Lung (tissue), 12 donors: Measurements from ENCODE around the gene SH3PXD2A. TPM values are rescaled to one million over a fixed set of nuclear protein-coding genes. Genes with fewer than 3 reads are reported as not detected.

Source experiments
- ATAC-seq: fragments of 200-7000 bp; cut with Tn5 transposase; one replicate; pipeline ENCODE4 v1.9.1; 2020; ENCODE audit warnings: moderate number of reproducible peaks; ENCODE audit not compliant: insufficient read depth, low FRiP score
- DNase-seq, 3 donors: peaks; one replicate each; pipeline ENCODE4 v3.0.0-alpha.2; 2013 to 2017
- H3K27ac ChIP-seq, 2 donors: one replicate each; pipeline ENCODE4 v1.5.1; 2013; ENCODE audit warnings: mild to moderate bottlenecking in 2 of 2, moderate library complexity in 2 of 2, control low read depth in 1 of 2, inconsistent platforms in 1 of 2, low read depth in 1 of 2, low read length in 1 of 2
- H3K27me3 ChIP-seq, 3 donors: one replicate each; pipeline ENCODE4 v1.5.1; 2013; ENCODE audit warnings: low read length in 2 of 3; ENCODE audit not compliant: control insufficient read depth in 3 of 3, insufficient read depth in 3 of 3
- H3K36me3 ChIP-seq, 4 donors: one replicate each; pipeline ENCODE4 v1.5.1; 2013; ENCODE audit warnings: low read length in 4 of 4, mild to moderate bottlenecking in 1 of 4, moderate library complexity in 1 of 4; ENCODE audit not compliant: control insufficient read depth in 4 of 4, insufficient read depth in 4 of 4
- H3K4me1 ChIP-seq, 5 donors: one replicate each; pipeline ENCODE4 v1.5.1; 2013; ENCODE audit warnings: low read length in 5 of 5, mild to moderate bottlenecking in 2 of 5, moderate library complexity in 1 of 5; ENCODE audit not compliant: control insufficient read depth in 5 of 5, insufficient read depth in 5 of 5
- H3K4me3 ChIP-seq: one replicate; pipeline ENCODE4 v1.5.1; 2013; ENCODE audit warnings: mild to moderate bottlenecking, control low read depth, moderate library complexity
- H3K9ac ChIP-seq, 2 donors: one replicate each; pipeline ENCODE4 v1.5.1; 2013; ENCODE audit warnings: low read length in 2 of 2, control low read depth in 1 of 2; ENCODE audit not compliant: insufficient read depth in 1 of 2
- H3K9me3 ChIP-seq, 4 donors: one replicate each; pipeline ENCODE4 v1.5.1; 2013; ENCODE audit warnings: low read length in 3 of 4, mild to moderate bottlenecking in 1 of 4, moderate library complexity in 1 of 4; ENCODE audit not compliant: control insufficient read depth in 4 of 4, insufficient read depth in 3 of 4
- WGBS, 2 donors: extraction: QIAGEN DNeasy Blood & Tissue Kit; methylation state at CpG; one replicate each; pipeline ENCODE4 v1.1.7; 2013; 5-methylcytosine and 5-hydroxymethylcytosine counted together
- polyA plus RNA-seq, 2 donors: library from polyadenylated mRNA; stranded (reverse); fragments of 200-250 nt; gene quantifications; one replicate each; pipeline ENCODE4 v1.2.1, GENCODE V29; 2013
- total RNA-seq, 2 donors: library from RNA; depleted of rRNA in 1 of 2; stranded (reverse); fragments of >200 nt in 1 of 2; gene quantifications; one replicate each; pipeline ENCODE4 v1.2.1, GENCODE V29; 2014 to 2021
- TF ChIP-seq, protein P1 (sequence below): IDR thresholded peaks from 2 replicates; pipeline ENCODE4 v1.5.1; 2012; ENCODE audit warnings: mild to moderate bottlenecking; ENCODE audit errors: control extremely low read depth, extremely low read depth
- donor health status: control.
- donor health status: control.
- donor health status: Bipolar disorder and iron deficiency.
- donor health status: healthy.
- donor health status: DM: yes; HTN: yes; CAD: no.

Gene SH3PXD2A
- total and polyA plus RNA-seq, 4 donors = 9.9 to 53.2 (median 29.2) TPM

DNA sequence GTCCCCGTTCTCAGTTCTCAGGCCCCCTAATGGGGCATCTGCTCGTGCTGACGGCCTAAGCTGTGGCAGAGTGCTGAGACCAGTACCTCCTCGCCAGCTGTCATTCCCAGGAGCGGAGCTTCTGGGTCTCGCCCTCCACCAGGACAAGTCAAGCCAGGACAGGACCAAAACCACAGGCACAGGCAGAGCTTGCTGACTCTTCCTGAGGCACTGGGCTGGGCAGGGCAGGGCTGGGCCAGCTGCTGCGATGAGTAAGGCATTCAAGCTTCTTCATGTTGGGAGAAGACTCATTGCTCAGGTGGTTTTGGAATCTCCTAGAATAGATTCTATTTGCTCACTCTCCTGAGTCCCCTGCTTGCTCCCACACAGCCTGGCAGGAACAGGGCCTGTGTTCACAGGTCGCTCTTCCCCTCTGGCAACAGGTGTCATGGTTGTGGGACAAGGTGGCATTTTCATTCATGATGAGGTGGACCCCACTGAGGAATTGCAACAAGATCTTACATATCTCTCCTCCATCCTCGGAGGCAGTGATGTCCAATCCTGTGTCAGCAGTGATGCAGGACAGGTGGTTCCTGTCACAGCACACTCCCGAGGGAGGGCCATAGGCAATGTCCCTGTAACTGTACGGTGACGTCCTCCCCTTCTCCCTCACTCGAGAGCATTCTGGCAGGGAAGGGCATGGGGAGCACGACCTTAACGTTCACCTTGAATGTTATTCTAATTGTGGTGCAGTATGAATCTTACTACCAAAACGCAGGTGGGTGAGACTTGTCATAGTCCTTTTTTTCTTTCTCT, 17.0 kb upstream of the SH3PXD2A start:
- TF ChIP-seq, protein P1, sequence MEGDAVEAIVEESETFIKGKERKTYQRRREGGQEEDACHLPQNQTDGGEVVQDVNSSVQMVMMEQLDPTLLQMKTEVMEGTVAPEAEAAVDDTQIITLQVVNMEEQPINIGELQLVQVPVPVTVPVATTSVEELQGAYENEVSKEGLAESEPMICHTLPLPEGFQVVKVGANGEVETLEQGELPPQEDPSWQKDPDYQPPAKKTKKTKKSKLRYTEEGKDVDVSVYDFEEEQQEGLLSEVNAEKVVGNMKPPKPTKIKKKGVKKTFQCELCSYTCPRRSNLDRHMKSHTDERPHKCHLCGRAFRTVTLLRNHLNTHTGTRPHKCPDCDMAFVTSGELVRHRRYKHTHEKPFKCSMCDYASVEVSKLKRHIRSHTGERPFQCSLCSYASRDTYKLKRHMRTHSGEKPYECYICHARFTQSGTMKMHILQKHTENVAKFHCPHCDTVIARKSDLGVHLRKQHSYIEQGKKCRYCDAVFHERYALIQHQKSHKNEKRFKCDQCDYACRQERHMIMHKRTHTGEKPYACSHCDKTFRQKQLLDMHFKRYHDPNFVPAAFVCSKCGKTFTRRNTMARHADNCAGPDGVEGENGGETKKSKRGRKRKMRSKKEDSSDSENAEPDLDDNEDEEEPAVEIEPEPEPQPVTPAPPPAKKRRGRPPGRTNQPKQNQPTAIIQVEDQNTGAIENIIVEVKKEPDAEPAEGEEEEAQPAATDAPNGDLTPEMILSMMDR = no peak
- H3K9me3 ChIP-seq = no peaks in the 10 kb centered on the region
- no peak overlapping the region for H3K27ac ChIP-seq
- no peak for ATAC-seq
- no peak overlapping the region for H3K9ac ChIP-seq
- no peak overlapping the region for H3K4me3 ChIP-seq
- peak in 1 of 3 donors; percentile 34 for DNase-seq
- peaks cover 0 to 2% (median 0%) of the 10 kb centered on the region in 3 donors for H3K27me3 ChIP-seq
- 88 to 91% methylated on average over 16 of the region's 16 CpGs for WGBS, 2 donors
- peaks cover 0 to 10% (median 2%) of the 10 kb centered on the region in 4 donors for H3K36me3 ChIP-seq
- peaks cover 0 to 12% (median 3%) of the 10 kb centered on the region in 5 donors for H3K4me1 ChIP-seq

DNA sequence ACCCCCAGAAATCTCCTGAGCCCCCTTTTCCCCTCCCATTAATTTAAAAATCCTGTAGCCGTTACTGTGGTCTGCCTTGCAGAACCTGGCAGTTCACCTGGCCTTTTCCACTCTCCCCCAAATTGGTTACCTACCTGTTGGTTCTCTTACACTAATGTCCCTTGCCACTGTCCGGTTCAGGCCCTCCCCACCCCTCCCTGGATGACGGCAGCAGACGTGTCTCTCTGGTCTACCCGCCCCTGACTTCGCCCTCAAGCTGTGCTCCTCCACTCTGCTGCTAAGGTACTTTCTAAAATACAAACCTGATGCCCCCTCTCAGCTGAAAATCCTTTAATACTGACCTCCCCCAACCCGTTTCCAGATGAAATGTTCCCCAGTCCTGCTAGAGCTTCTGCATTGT, 15.6 kb upstream of the SH3PXD2A start:
- WGBS, 2 donors = 90 to 94% methylated on average over 7 of the region's 7 CpGs
- H3K4me3 ChIP-seq = no peak overlapping the region
- DNase-seq (no peak), ATAC-seq (no peak)
- H3K36me3 ChIP-seq = peaks cover 0 to 10% (median 2%) of the 10 kb centered on the region in 4 donors
- H3K9me3 ChIP-seq = no peaks in the 10 kb centered on the region
- no peak overlapping the region for H3K27ac ChIP-seq
- TF ChIP-seq, protein P1 = no peak
- H3K9ac ChIP-seq = no peak overlapping the region
- peaks cover 0 to 12% (median 3%) of the 10 kb centered on the region in 5 donors for H3K4me1 ChIP-seq
- H3K27me3 ChIP-seq = peaks cover 0 to 2% (median 0%) of the 10 kb centered on the region in 3 donors

DNA sequence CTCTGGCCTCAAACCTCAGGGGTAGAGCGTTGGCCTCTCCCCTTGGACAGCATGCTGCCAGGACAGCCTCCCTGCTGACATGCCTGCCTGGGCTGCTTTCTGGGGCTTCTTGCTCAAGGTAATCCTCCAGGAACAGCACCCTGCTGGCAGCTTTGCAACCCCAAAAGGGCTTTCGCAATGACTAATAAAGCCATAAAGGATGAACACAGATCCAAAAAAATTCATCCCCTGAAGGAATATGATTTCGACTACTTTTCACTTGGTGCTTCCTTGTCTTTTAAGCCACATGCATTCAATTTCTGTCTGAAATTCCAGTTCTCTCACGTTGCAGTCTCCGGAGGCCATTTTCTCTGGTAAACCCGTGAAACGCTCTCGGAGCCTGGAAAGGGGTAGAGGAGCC, 15.1 kb upstream of the SH3PXD2A start:
- DNase-seq = no peak
- peaks cover 0 to 10% (median 2%) of the 10 kb centered on the region in 4 donors for H3K36me3 ChIP-seq
- no peak overlapping the region for H3K4me3 ChIP-seq
- TF ChIP-seq, protein P1 = no peak
- no peak overlapping the region for H3K27ac ChIP-seq
- H3K9me3 ChIP-seq = peaks cover 0 to under 1% (median under 1%) of the 10 kb centered on the region in 4 donors
- H3K27me3 ChIP-seq = peaks cover 0 to 2% (median 0%) of the 10 kb centered on the region in 3 donors
- ATAC-seq = no peak
- H3K9ac ChIP-seq = no peak overlapping the region
- peaks cover 0 to 12% (median 3%) of the 10 kb centered on the region in 5 donors for H3K4me1 ChIP-seq
- WGBS, 2 donors = 82 to 87% methylated on average over 8 of the region's 8 CpGs
